ENCODE results near the gene IGHMBP2.
A peak's percentile ranks its signal among the peaks of the same experiment; 100 is the strongest.

Gene IGHMBP2

DNA sequence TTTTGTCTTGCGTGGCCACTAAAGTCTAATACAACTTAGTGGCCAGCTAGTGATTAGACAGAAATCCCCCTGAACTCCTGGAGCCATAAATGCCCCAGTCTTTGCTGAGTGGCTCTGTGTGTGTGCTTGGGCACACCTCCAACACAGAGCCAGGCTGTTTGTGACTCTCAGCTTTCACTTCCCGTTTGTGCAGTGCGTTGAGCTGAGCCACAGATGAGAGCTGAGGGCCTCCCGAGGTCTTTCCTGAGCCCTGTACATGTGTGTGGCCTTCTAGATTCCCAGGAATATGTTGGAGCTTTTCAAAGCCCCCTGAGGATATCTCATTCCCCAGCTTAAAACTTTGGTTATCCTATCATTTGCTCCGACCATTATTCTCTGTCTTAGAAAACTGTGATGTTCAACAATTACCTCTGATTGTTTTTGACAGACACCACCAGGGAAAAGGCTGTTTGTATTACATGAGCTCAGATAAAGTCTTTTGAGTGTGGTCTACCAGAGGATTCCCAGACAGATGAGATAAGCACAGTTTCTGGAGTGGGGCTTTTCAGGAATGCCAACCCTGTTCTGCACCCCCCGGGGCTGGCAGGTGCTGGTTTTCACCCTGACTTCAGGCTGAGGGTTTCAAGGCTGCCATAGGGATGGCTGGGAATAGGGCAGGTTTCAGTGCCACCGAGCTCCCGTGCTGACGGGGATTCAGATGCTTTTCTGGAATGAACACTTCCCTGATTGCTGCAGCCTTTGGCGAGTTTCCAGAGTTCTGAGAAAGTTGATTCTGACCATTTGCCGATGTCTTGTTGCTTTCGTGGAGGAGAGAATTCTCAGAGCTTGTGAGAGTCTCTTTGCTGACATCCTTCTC, 23.8 kb downstream of the IGHMBP2 start:
- Mint-ChIP-seq H3K4me3 (no peak overlapping the region), H3K9me3 (peaks cover 8 to 10% of the 10 kb centered on the region in 2 donors), H3K4me1 (peaks cover 5 to 14% of the 10 kb centered on the region in 2 donors), H3K27me3 (no peaks in the 10 kb centered on the region), H3K27ac (peak overlapping the region; percentile 65), H3K36me3 (peaks cover 71 to 86% of the 10 kb centered on the region in 2 donors)
- ATAC-seq (replicated peaks) (peak; percentile 99), DNase-seq (peak; percentile 30)

DNA sequence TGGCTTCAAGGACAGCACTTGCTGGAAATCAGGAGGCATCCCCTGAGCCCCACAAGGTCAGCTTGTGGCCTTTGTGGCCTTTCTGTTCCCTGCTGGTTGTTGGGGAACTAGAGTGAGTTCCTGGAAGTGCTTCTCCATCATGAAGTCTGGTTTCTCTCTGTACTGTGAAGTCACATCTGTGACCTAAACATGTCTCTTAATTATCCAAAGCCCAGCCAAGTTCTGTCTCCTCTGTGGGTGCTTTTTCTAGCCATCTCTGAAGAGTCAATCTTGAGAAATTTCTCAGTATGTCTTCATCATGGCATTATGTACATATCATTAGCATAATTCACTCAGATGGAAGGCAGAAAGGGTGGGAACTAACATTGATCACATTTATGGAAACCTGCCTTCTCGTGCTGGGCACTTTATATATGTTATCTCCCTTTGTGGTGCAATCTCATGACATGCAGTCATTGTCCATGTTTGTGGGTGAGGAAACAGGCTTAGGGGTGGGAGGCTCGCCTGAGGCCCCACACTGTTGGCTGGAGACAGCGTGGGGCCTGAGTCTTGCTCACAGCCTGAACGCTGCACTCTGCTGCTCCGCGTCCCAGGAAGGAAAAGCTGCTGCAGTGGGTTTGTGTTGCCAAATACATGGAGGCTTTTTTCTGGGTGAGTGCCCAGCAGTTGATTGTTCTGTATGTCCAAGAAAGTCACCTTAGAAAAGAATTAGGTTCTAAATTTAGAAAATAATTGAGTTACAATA, 24.6 kb downstream of the IGHMBP2 start:
- Mint-ChIP-seq H3K4me1 (peaks cover 5 to 14% of the 10 kb centered on the region in 2 donors), H3K27ac (no peak overlapping the region), H3K27me3 (no peaks in the 10 kb centered on the region), H3K36me3 (peaks cover 67 to 82% of the 10 kb centered on the region in 2 donors), H3K4me3 (no peak overlapping the region), H3K9me3 (peaks cover 8 to 10% of the 10 kb centered on the region in 2 donors)
- no peak for DNase-seq
- no peak for ATAC-seq (replicated peaks)

DNA sequence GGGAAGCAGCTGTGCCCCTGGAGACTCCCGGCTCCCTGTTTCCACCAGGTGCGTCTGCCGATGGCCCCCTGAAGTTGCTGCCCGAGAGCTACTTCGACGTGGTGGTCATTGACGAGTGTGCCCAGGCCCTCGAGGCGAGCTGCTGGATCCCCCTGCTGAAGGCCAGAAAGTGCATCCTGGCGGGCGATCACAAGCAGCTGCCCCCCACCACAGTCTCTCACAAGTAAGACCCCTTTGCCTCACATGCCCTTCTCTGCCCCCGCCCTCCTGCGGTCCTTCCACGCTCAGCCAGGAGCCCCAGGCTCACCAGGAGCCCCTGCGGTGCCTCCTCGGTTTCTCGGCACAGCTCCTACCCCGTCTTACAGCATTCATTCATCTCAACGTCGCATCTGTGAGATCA, 25.4 kb downstream of the IGHMBP2 start:
- no peaks in the 10 kb centered on the region for H3K27me3 Mint-ChIP-seq
- H3K4me1 Mint-ChIP-seq, result peaks cover 5 to 14% of the 10 kb centered on the region in 2 donors
- H3K4me3 Mint-ChIP-seq, result no peak overlapping the region
- DNase-seq (no peak), ATAC-seq (replicated peaks) (no peak)
- no peak overlapping the region for H3K27ac Mint-ChIP-seq
- peaks cover 62 to 77% of the 10 kb centered on the region in 2 donors for H3K36me3 Mint-ChIP-seq
- H3K9me3 Mint-ChIP-seq, result peaks cover 8 to 10% of the 10 kb centered on the region in 2 donors

DNA sequence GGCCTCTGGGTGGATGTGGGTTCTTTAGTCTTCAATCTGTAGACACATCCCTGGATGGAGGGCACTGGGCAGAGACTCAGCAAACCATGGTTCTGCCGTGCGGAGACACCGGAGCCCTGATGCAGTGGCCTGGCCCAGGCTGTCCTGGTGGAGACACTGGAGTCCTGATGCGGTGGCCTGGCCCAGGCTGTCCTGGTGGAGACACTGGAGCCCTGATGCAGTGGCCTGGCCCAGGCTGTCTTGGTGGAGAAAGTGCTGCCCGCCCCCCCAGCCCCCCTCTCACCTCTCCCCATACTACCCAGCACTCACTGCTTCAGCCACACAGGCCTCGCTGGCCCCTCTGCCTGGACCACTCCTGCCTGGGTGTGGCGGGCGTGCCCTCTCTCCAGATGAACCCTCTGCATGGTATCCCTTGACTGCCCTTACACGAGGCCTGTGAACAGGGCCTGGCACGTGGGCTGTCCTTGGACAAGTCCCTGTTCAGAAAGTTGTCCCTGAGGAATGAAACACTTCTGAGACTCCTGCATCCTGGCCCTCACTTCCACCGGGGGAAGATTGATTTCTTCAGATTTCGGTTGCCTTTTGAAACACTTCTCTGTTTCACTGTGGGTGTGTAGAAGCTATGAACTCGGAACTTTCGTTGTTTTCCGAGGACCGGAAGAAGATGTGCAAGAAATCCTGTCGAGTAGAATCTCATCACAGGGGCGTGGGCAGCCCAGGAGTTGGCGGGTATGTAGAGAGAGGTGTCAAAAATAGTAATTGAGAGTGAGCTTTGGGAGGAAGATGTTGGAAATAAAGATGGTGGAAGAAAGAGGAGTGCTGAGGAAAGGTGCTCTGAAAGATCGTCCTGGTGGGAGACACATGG, 26.2 kb downstream of the IGHMBP2 start:
- Mint-ChIP-seq H3K4me3 (no peak overlapping the region), H3K9me3 (peaks cover 8 to 10% of the 10 kb centered on the region in 2 donors), H3K27me3 (no peaks in the 10 kb centered on the region), H3K36me3 (peaks cover 55 to 76% of the 10 kb centered on the region in 2 donors), H3K27ac (peak overlapping the region; percentile 38), H3K4me1 (peaks cover 5 to 14% of the 10 kb centered on the region in 2 donors)
- no peak for DNase-seq
- ATAC-seq (replicated peaks), result no peak

DNA sequence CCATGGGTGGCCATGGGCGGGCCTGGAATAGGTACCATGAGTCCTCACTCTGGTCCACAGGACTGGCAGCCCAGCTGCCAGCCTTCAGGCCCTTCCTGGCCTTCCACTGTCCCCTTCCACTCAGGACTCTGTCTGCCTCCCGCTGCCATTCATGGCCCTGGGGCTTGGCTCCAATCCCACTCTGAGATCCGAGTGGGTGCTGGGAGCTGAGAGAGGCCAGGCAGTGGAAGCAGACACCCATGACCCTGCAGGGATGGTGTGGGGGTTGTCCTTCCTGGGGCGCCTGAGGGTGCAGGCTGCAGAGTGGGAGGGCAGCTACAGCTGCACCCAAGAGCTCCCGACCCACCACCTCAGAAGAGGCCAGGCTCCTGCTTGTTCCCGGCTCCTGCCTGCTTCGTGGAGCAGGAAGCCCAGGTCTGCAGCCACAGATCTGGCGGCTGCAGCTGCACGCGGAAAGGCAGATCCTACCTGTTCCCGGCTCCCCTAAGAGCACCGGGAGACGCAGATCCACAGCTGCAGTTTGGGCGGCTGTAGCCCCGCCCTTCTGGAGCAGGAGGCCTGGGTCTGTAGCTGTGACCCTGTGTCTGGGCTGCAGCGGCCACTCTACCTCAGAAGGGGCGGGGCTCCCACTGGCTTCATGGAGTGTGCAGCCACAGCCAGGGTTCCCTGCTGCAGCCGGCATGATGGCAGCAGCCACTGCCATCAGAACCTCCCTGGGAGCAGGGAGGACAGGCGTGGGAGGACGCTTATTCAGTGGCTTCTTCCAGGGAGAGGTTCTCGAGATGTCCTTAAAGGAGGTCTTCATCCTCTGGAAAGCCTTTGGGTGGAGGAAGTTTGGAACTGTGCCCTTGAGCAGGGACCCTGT, 27.5 kb downstream of the IGHMBP2 start:
- Mint-ChIP-seq H3K27ac (peak overlapping the region; percentile 60), H3K9me3 (peaks cover 0 to 3% of the 10 kb centered on the region in 2 donors), H3K4me3 (no peak overlapping the region), H3K36me3 (peaks cover 53 to 73% of the 10 kb centered on the region in 2 donors), H3K4me1 (peaks cover 5 to 14% of the 10 kb centered on the region in 2 donors), H3K27me3 (no peaks in the 10 kb centered on the region)
- no peak for ATAC-seq (replicated peaks)
- no peak for DNase-seq

DNA sequence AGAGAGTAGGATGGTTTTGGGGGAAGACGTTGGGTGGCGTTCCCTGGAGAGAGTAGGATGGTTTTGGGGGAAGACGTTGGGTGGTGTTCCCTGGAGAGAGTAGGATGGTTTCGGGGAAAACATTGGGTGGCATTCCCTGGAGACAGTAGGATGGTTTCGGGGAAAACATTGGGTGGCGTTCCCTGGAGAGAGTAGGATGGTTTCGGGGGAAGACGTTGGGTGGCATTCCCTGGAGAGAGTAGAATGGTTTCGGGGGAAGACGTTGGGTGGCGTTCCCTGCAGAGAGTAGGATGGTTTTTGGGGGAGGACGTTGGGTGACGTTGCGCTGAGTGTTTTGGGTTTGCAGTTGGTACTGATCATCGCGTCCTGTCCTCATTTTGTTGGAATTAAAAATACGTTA, 28.2 kb downstream of the IGHMBP2 start:
- no peaks in the 10 kb centered on the region for H3K27me3 Mint-ChIP-seq
- no peak overlapping the region for H3K4me3 Mint-ChIP-seq
- H3K9me3 Mint-ChIP-seq, result peaks cover 0 to 3% of the 10 kb centered on the region in 2 donors
- peak overlapping the region; percentile 60 for H3K27ac Mint-ChIP-seq
- H3K4me1 Mint-ChIP-seq, result peaks cover 5 to 12% of the 10 kb centered on the region in 2 donors
- no peak for DNase-seq
- H3K36me3 Mint-ChIP-seq, result peaks cover 48 to 69% of the 10 kb centered on the region in 2 donors
- no peak for ATAC-seq (replicated peaks)

DNA sequence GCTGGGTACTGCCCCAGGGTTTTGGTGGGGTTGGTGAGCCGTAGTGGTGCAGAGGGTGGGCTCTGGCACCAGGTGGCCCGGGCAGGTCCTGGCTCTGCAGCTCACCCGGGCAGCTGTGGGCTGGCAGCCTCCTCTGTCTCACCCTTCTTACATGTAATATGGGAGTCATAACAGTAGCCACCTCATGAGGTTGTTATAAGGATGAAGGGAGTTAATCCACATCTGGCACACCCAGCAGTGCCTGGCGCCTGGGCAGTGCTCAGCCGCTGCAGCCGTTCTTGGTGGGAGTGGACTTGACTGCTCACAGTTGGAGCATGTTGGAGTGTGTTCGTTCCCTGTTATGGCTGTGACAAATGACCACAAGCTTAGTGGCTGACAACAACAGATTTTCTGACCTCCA, 28.7 kb downstream of the IGHMBP2 start:
- no peaks in the 10 kb centered on the region for H3K27me3 Mint-ChIP-seq
- no peak overlapping the region for H3K27ac Mint-ChIP-seq
- peaks cover 2 to 7% of the 10 kb centered on the region in 2 donors for H3K4me1 Mint-ChIP-seq

DNA sequence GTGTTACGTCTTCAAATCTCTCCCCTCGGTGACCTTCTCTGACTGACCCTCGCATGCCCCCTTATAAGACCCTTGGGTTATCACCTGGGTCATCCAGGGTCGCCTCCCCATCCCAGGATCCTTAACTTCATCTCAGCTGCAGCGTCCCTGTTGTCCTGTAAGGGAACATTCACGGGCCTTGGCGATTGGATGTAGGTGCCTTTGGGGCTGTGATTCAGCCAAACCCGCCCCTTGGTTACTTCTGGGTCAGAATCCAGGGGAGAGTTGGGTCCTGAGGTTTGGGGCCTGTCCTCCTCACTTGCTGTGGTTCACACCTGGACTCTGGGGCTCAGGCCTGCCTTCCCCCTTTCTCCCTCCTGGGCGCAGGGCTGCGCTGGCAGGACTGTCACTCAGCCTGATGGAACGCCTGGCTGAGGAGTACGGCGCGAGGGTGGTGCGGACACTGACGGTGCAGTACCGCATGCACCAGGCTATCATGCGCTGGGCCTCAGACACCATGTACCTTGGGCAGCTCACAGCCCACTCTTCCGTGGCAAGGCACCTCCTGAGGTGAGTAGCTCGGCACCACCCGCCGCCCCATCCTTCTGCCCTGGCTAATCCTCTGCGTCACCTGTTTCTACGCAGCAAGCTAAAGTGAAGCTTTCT, 29.4 kb downstream of the IGHMBP2 start:
- Mint-ChIP-seq H3K27me3 (no peaks in the 10 kb centered on the region), H3K4me1 (peaks cover 0 to under 1% of the 10 kb centered on the region in 2 donors), H3K27ac (peak overlapping the region; percentile 20), H3K9me3 (no peaks in the 10 kb centered on the region), H3K4me3 (no peak overlapping the region), H3K36me3 (peaks cover 39 to 57% of the 10 kb centered on the region in 2 donors)
- no peak for ATAC-seq (replicated peaks)
- DNase-seq, result no peak

More for the DNA sequence above, 28.7 kb downstream of the IGHMBP2 start:
- Mint-ChIP-seq H3K36me3 (peaks cover 43 to 64% of the 10 kb centered on the region in 2 donors), H3K4me3 (no peak overlapping the region), H3K9me3 (no peaks in the 10 kb centered on the region)
- DNase-seq (no peak), ATAC-seq (replicated peaks) (no peak)

DNA sequence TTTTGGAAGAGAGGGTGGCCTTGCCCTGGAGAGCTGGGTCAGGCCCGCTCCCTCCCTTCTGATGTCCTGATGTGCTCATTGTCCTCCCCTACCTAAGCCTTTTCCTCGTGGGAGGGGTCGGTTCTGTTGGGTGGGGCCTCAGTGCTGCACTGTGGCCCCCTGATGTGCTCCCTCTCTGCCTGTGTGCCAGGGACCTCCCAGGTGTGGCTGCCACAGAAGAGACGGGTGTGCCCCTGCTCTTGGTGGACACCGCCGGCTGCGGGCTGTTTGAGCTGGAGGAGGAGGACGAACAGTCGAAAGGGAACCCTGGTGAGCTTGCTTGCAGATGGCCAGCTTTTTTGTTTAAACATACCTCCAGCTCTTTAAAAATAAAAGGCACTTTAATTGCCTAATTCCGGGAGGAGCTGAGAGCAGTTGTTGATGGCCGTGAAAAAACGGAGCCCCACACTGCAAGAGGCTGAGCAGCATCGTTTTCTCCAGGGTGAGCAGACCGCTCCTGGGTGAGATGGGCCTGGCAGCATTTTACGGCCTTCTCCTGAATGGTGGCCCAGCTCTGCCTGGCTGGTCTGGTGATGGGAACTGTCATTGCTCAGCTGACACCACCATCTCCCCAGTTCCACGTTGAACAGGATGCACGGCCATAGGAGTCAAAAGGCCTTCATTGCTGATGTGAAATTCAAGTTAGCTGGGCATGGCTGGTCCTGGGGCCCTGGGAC, 30.1 kb downstream of the IGHMBP2 start:
- Mint-ChIP-seq H3K27me3 (no peaks in the 10 kb centered on the region), H3K36me3 (peaks cover 42 to 55% of the 10 kb centered on the region in 2 donors), H3K9me3 (no peaks in the 10 kb centered on the region), H3K4me3 (no peak overlapping the region), H3K27ac (no peak overlapping the region), H3K4me1 (no peaks in the 10 kb centered on the region)
- DNase-seq, result no peak
- ATAC-seq (replicated peaks), result no peak

DNA sequence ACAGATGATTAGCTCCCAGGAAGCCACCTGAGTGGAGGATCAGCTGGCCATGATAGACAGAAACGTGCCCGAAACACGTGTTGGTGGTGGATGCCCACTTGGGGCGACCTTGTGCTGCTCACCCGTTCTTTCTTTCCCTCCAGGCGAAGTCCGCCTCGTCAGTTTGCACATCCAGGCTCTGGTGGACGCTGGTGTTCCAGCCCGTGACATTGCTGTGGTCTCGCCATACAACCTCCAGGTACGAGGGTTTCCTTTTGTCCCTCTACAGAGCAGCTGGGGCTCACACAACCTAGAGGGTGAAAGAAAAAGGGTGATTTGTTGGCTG, 30.6 kb downstream of the IGHMBP2 start:
- no peak for DNase-seq
- no peaks in the 10 kb centered on the region for H3K27me3 Mint-ChIP-seq
- no peak for ATAC-seq (replicated peaks)
- no peak overlapping the region for H3K27ac Mint-ChIP-seq
- peaks cover 44 to 57% of the 10 kb centered on the region in 2 donors for H3K36me3 Mint-ChIP-seq
- no peak overlapping the region for H3K4me3 Mint-ChIP-seq
- no peaks in the 10 kb centered on the region for H3K4me1 Mint-ChIP-seq
- no peaks in the 10 kb centered on the region for H3K9me3 Mint-ChIP-seq

DNA sequence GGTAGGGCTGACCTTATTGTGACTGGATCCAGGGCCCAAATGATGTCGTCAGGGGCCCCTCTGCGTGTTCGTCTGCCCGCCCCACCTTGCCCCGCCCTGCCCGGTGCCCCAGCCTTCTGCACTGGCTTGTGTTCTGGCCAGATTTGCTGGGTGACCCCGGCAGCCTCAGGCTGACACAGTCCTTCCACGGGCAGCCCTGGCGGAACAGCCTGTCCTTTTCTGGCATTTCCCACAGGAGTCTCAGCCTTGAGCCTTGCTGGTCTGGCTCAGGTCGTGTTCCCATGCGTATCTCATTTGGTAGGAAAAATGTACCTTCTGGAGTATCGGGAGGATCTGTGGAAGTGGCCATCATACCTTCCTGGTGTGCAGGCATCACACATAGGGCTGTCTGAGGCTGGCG, 31.0 kb downstream of the IGHMBP2 start:
- ATAC-seq (replicated peaks) (no peak), DNase-seq (no peak)
- no peak overlapping the region for H3K4me3 Mint-ChIP-seq
- no peaks in the 10 kb centered on the region for H3K4me1 Mint-ChIP-seq
- no peaks in the 10 kb centered on the region for H3K9me3 Mint-ChIP-seq
- no peaks in the 10 kb centered on the region for H3K27me3 Mint-ChIP-seq
- H3K36me3 Mint-ChIP-seq, result peaks cover 44 to 57% of the 10 kb centered on the region in 2 donors
- no peak overlapping the region for H3K27ac Mint-ChIP-seq

DNA sequence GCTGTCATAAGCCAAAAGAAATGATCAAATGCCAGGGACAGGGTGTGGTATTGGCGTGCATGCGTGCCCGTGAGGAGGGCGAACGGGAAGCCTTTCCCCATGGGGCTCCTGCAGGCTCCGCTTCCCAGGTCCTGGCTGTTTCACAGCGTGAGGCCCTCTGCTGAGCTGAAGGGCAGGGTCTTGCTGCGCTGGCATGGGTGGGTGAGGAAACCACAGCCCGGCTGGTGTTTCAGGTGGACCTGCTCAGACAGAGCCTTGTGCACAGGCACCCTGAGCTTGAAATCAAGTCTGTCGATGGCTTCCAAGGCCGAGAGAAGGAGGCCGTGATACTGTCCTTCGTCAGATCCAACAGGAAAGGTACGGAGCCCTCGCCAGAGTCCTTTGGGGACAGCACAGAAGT, 31.4 kb downstream of the IGHMBP2 start:
- Mint-ChIP-seq H3K27ac (no peak overlapping the region), H3K4me3 (no peak overlapping the region), H3K27me3 (no peaks in the 10 kb centered on the region), H3K9me3 (no peaks in the 10 kb centered on the region), H3K4me1 (no peaks in the 10 kb centered on the region), H3K36me3 (peaks cover 41 to 53% of the 10 kb centered on the region in 2 donors)
- DNase-seq, result no peak
- ATAC-seq (replicated peaks), result no peak
